Neural crest cell (in vitro differentiated cells): Measurements from ENCODE around the gene FBLN1. TPM values are rescaled to one million over a fixed set of nuclear protein-coding genes. Genes with fewer than 3 reads are reported as not detected.

Source experiments
- DNase-seq: peaks from one replicate; pipeline ENCODE4 v3.0.0; 2021; ENCODE audit warnings: low read depth, mixed read lengths, low spot score
- H3K27ac Mint-ChIP-seq: one replicate; pipeline ENCODE4 v1.8.0; 2021; ENCODE audit warnings: mild to moderate bottlenecking, mixed read lengths; ENCODE audit not compliant: unreplicated experiment
- H3K27me3 Mint-ChIP-seq: 2 replicates; pipeline ENCODE4 v1.8.0; 2021; ENCODE audit warnings: low read depth, mild to moderate bottlenecking, mixed read lengths
- H3K36me3 Mint-ChIP-seq: 2 replicates; pipeline ENCODE4 v1.8.0; 2021; ENCODE audit warnings: low read depth, mild to moderate bottlenecking, mixed read lengths
- H3K4me1 Mint-ChIP-seq: 2 replicates; pipeline ENCODE4 v1.8.0; 2021; ENCODE audit warnings: mixed read lengths
- H3K4me3 Mint-ChIP-seq: one replicate; pipeline ENCODE4 v1.8.0; 2021; ENCODE audit warnings: mild to moderate bottlenecking, mixed read lengths
- H3K9me3 Mint-ChIP-seq: 2 replicates; pipeline ENCODE4 v1.8.0; 2021; ENCODE audit warnings: mixed read lengths
- CTCF ChIP-seq: fragments of 200-600 bp; sonication (generic); conservative IDR thresholded peaks from 2 replicates; pipeline ENCODE4 v1.5.0; 2021; ENCODE audit warnings: antibody characterized with exemption, mild to moderate bottlenecking
- total RNA-seq: library from RNA; stranded (reverse); gene quantifications from 2 replicates; pipeline ENCODE4 v1.2.1, GENCODE V29; 2021

FBLN1 gene
- total RNA-seq, 1 donor from 2014 or later = 163 TPM

- peaks cover 8% of the 10 kb centered on the region for H3K9me3 Mint-ChIP-seq
- no peak for TF ChIP-seq CTCF
- DNase-seq = no peak
- H3K4me1 Mint-ChIP-seq = peaks cover 4% of the 10 kb centered on the region
- H3K36me3 Mint-ChIP-seq = peaks cover 8% of the 10 kb centered on the region
- H3K4me3 Mint-ChIP-seq = no peak overlapping the region
- no peaks in the 10 kb centered on the region for H3K27me3 Mint-ChIP-seq
- no peak overlapping the region for H3K27ac Mint-ChIP-seq
These were observed 37.0 kb upstream of the FBLN1 start for GRCh38 chr22:45465633-45466032.

- no peak overlapping the region for H3K4me3 Mint-ChIP-seq
- peaks cover 13% of the 10 kb centered on the region for H3K4me1 Mint-ChIP-seq
- peaks cover 8% of the 10 kb centered on the region for H3K36me3 Mint-ChIP-seq
- no peak for DNase-seq
- H3K9me3 Mint-ChIP-seq = peaks cover 8% of the 10 kb centered on the region
- H3K27me3 Mint-ChIP-seq = no peaks in the 10 kb centered on the region
- no peak for TF ChIP-seq CTCF
- no peak overlapping the region for H3K27ac Mint-ChIP-seq
These were observed 33.8 kb upstream of the FBLN1 start for GRCh38 chr22:45468872-45469271.

GRCh38 chr22:45469281-45470073 lies 33.2 kb upstream of the FBLN1 start:
- peaks cover 3% of the 10 kb centered on the region for H3K9me3 Mint-ChIP-seq

GRCh38 chr22:45470871-45471270 lies 31.8 kb upstream of the FBLN1 start:
- TF ChIP-seq CTCF = no peak
- Mint-ChIP-seq H3K36me3 (peaks cover 3% of the 10 kb centered on the region), H3K27ac (no peak overlapping the region), H3K27me3 (no peaks in the 10 kb centered on the region), H3K4me1 (peaks cover 27% of the 10 kb centered on the region), H3K4me3 (no peak overlapping the region), H3K9me3 (peaks cover 3% of the 10 kb centered on the region)
- DNase-seq = no peak

More at GRCh38 chr22:45469281-45470073, 33.2 kb upstream of the FBLN1 start:
- H3K4me3 Mint-ChIP-seq = no peak overlapping the region
- no peak for DNase-seq
- H3K27ac Mint-ChIP-seq = no peak overlapping the region
- peaks cover 3% of the 10 kb centered on the region for H3K36me3 Mint-ChIP-seq
- H3K27me3 Mint-ChIP-seq = no peaks in the 10 kb centered on the region
- no peak for TF ChIP-seq CTCF
- peaks cover 16% of the 10 kb centered on the region for H3K4me1 Mint-ChIP-seq

GRCh38 chr22:45472426-45472825 lies 30.3 kb upstream of the FBLN1 start:
- Mint-ChIP-seq H3K36me3 (no peaks in the 10 kb centered on the region), H3K27me3 (no peaks in the 10 kb centered on the region), H3K4me1 (peaks cover 32% of the 10 kb centered on the region), H3K27ac (no peak overlapping the region), H3K9me3 (peaks cover 3% of the 10 kb centered on the region), H3K4me3 (no peak overlapping the region)
- no peak for DNase-seq
- TF ChIP-seq CTCF = no peak
